Fibroblast of villous mesenchyme (primary cell): Measurements from ENCODE around the gene TMEM115. TPM values are rescaled to one million over a fixed set of nuclear protein-coding genes. Genes with fewer than 3 reads are reported as not detected.

Experiments
- DNase-seq: peaks from one replicate; pipeline ENCODE4 v3.0.0-alpha.2; 2010; ENCODE audit warnings: low read depth
- H3K4me3 ChIP-seq: 2 replicates; pipeline ENCODE4 v1.5.1; 2011; ENCODE audit warnings: low read depth, mild to moderate bottlenecking, low read length
- CTCF ChIP-seq: IDR thresholded peaks from 2 replicates; pipeline ENCODE4 v1.5.1; 2012; ENCODE audit warnings: low read depth, mild to moderate bottlenecking, low read length; ENCODE audit not compliant: insufficient read depth
- total RNA-seq: library from RNA; depleted of rRNA; stranded (reverse); fragments of >200 nt; gene quantifications from 2 replicates; pipeline ENCODE4 v1.2.3, GENCODE V29; 2012

The TMEM115 gene
- 55.3 and 63.1 TPM in 2 replicates for total RNA-seq

GRCh38 chr3:50358911-50359759 lies at the start of gene TMEM115:
TMEM115 (minus strand) TSS chr3:50359521; CDS start chr3:50359063, 458 bp downstream.
- peak; percentile 99 for DNase-seq
- peak within 1 kb of the TSS; percentile 91 for H3K4me3 ChIP-seq
- no peak for TF ChIP-seq CTCF

- no peak for TF ChIP-seq CTCF
- H3K4me3 ChIP-seq = no peak overlapping the region
- no peak for DNase-seq
Measured at GRCh38 chr3:50408443-50408944, 49.2 kb upstream of the TMEM115 start.

- H3K4me3 ChIP-seq = no peak overlapping the region
- no peak for DNase-seq
- no peak for TF ChIP-seq CTCF
Measured at GRCh38 chr3:50406487-50406886, 47.2 kb upstream of the TMEM115 start.

DNA sequence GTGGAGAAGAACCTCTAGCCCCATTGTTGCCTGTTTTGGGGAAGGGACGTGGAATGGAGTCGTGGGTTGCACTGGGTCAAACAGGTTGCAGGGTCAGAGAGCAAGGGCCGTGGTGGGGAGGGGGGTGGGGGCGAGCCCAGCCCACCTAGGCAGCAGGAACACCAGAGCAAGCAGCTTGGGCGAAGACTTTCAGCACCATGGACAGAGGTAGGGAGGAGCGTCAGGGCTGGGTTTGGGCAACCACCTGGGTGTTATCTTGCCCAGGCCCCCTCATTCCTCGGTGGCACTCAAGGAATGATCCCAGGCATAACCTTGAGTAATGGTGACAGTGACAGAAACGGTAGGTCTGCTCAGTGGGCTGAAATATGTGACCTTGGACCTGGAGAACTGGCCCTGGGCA lies 45.9 kb upstream of the TMEM115 start:
- TF ChIP-seq CTCF = no peak
- no peak overlapping the region for H3K4me3 ChIP-seq
- peak; percentile 28 for DNase-seq

DNA sequence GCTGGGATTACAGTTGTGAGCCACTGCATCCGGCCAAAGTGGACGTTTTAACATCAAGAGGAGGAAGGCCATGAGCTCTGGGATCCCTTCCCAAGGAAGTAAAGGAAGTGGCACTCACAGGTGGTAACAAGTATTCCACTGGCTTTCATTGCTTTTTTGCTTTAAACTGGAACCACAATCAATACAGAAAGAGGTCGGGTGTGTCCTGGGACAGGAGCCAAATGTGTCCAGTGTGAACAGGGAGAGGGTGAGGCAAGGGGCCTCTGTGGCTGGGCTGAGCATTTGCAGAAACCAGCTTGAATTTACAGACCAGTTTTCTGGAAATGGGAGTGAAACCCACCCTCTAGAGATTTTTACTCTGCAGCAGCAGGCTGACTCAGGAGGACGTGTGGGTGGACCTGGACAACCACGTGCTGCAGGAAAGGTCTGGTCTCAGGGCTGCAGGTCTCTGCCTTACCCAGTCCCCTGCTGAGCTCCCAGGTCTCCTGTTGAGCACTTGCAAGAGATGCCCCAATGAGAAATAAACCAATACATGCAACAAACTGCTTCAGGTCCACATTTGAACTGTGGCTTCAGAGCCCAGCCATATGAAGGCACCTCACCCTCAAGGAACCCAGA lies 42.8 kb upstream of the TMEM115 start:
- H3K4me3 ChIP-seq = no peak overlapping the region
- DNase-seq = no peak
- no peak for TF ChIP-seq CTCF

DNA sequence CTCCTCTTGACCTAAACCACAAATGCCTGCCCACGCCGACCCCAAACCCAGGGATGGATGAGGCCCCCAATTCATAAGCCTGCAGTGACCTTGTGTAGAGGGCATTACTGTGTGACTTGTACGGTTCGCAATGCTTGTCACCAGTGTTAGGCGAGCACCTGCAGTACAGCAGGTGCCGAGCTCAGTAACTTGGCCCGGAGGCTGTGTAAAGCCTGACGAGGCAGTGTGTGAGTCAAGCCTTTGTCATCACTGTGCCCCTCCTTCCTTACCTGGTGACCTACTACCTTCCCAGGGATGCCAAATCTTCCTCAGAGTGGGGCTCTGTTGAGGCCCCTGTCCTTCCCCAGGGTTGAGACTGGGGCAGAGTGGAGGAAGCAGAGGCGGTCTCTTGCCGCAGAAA lies 37.2 kb upstream of the TMEM115 start:
- no peak for TF ChIP-seq CTCF
- no peak overlapping the region for H3K4me3 ChIP-seq
- no peak for DNase-seq
